Bronchial epithelial cell (primary cell): Measurements from ENCODE around the gene ATP6V0D1. TPM values are rescaled to one million over a fixed set of nuclear protein-coding genes. Genes with fewer than 3 reads are reported as not detected.
"Not testable (repeated sequence)": the region's sequence is repeated elsewhere in the genome, so short reads cannot be mapped to it uniquely, and the experiment has no call there.

Experiments
- DNase-seq: peaks from one replicate; pipeline ENCODE4 v3.0.0-alpha.2; 2010; ENCODE audit warnings: low read depth
- FAIRE-seq: peaks from 2 replicates; lab custom pipeline; 2011; peaks lifted over from hg19 to GRCh38; lab: Jason Lieb, UNC
- H3K27me3 ChIP-seq: 2 replicates; pipeline ENCODE4 v1.5.1; 2011; ENCODE audit warnings: low read length; ENCODE audit not compliant: control insufficient read depth, insufficient read depth
- H3K36me3 ChIP-seq: 2 replicates; pipeline ENCODE4 v1.5.1; 2011; ENCODE audit warnings: low read length; ENCODE audit not compliant: control insufficient read depth, insufficient read depth
- H3K4me3 ChIP-seq: 2 replicates; pipeline ENCODE4 v1.5.1; 2011; ENCODE audit warnings: mild to moderate bottlenecking, low read depth, low read length, control low read depth
- CTCF ChIP-seq: IDR thresholded peaks from 2 replicates; pipeline ENCODE4 v1.5.1; 2011; ENCODE audit warnings: mild to moderate bottlenecking, moderate library complexity, low read length, control low read depth, inconsistent platforms; ENCODE audit not compliant: insufficient read depth, severe bottlenecking
- total RNA-seq: library from RNA; depleted of rRNA; stranded (reverse); fragments of >200 nt; gene quantifications from 2 replicates; pipeline ENCODE4 v1.2.1, GENCODE V29; 2014

Gene ATP6V0D1
- total RNA-seq, 1 donor from 2014 or later = 78.2 TPM

- FAIRE-seq (no peak), DNase-seq (no peak)
- Histone ChIP-seq H3K27me3 (no peaks in the 10 kb centered on the region), H3K4me3 (no peak overlapping the region), H3K36me3 (no peaks in the 10 kb centered on the region)
- no peak for TF ChIP-seq CTCF
These were observed 37.7 kb upstream of the ATP6V0D1 start for GRCh38 chr16:67518676-67519075.

DNA sequence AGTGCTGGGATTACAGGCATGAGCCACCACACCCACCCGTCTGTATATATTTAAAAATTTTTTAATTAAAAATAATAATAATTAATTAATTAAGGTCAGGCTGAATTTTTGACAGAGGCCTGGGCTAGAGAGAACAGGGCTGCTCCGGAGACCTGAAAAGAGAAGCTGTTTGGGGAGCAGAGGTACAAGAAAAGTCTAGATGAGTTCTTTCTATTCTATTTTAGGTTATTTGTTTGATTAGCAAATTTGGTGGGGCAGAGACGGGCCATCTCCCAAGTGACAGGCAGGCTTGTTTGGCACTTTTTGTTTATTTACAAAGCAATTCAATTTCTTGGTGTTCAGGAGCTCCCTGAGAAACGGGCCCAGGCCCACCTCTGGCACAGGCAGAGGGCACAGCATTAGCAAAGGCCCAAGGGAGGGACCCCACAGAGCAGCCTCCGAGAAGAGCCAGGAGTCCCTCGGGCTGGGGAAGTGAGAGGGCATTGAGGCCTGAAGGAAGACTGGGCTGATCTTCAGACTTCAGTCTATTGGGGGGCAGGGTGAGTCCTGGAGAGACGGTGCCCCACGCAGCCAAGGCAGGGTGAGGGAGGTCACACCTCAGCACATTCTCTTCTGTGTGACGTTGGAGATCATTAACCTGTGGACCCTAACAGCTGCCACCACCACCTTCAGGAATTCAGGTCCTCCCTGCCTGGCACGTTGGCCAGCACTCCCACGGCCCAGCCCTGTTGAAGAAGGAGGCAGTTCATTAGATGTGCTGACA lies 36.9 kb upstream of the ATP6V0D1 start:
- no peak for TF ChIP-seq CTCF
- H3K36me3 ChIP-seq = no peaks in the 10 kb centered on the region
- H3K4me3 ChIP-seq = no peak overlapping the region
- FAIRE-seq (no peak), DNase-seq (no peak)
- no peaks in the 10 kb centered on the region for H3K27me3 ChIP-seq

DNA sequence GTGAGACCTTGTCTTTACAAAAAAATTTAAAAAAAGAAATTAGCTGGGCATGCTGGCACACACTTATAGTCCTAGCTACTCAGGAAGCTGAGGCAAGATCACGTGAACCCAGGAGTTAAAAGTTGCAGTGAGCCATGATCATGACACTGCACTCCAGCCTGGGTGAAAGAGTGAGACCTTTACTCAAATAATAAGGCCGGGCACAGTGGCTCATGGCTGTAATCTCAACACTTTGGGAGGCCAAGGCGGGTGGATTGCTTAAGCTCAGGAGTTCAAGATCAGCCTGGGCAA lies 36.1 kb upstream of the ATP6V0D1 start:
- no peaks in the 10 kb centered on the region for H3K27me3 ChIP-seq
- no peaks in the 10 kb centered on the region for H3K36me3 ChIP-seq
- no peak for TF ChIP-seq CTCF
- DNase-seq (no peak), FAIRE-seq (no peak)
- no peak overlapping the region for H3K4me3 ChIP-seq

DNA sequence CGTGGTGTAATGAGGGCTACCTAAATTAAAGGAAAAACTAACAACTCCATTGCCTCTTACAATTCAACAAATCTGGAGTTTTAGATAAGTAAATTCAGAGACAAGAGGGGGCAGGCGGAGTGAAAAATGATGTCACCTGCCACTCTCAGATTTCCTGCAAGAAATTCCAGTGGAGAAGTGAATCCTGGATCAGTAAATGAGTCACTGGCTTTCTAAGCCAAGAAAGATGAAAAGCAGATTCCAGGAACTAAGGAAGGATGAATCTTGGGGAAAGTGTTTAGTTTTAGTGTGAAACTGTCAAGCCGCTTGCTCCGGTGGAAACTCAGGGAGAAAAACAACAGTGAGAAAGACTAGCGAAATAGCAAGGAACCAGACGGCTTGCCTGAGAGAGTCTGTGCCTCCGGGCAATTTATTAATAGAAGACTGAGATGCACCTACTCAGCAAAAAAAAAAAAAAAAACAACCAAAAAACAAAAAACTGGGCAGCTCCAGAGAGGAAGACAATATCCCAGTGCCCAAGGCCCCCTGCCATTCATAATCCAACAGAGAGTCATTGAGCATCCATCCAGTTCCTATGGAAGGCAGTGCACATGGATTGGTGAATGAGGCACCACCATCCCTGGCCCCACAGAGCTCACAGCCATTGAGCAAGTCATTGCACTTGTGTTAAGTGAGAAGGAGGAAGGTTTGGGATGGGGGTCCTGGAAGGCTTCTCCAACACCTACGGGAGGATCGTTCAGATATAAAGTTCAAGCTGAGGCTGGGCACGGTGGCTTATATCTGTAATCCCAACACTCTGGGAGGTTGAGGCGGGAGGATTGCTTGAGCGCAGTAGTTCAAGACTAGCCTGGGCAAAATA lies 35.6 kb upstream of the ATP6V0D1 start:
- DNase-seq = peak; percentile 74
- no peak for TF ChIP-seq CTCF

DNA sequence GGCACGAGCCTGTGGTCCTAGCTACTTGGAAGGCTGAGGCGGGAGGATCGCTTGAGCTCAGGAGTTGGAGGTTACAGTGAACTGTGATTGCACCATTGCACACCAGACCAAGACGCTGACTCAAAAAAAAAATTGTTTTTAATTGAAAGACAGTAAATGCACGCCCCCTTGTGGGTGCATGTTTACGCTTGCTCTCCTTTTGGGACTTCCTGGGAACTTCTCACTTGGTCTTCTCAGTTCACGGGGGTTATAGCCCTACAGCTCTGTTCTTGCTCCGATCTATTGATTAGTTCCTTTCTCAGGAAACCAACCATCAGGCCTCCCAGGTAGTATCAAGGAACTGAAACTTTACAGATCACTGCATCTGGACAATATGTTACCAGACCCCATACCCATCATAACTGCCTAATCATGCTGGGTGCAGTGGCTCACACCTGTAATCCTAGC lies 33.4 kb upstream of the ATP6V0D1 start:
- TF ChIP-seq CTCF = peak; percentile 81
- peak; percentile 77 for DNase-seq
- no peak for FAIRE-seq

More for the DNA sequence above, 35.6 kb upstream of the ATP6V0D1 start:
- Histone ChIP-seq H3K4me3 (no peak overlapping the region), H3K27me3 (no peaks in the 10 kb centered on the region), H3K36me3 (no peaks in the 10 kb centered on the region)
- no peak for FAIRE-seq

GRCh38 chr16:67513892-67514291 lies 32.9 kb upstream of the ATP6V0D1 start:
- H3K4me3 ChIP-seq, H3K27me3 ChIP-seq, H3K36me3 ChIP-seq, DNase-seq, FAIRE-seq: not testable (repeated sequence)

More for the DNA sequence above, 33.4 kb upstream of the ATP6V0D1 start:
- Histone ChIP-seq H3K27me3 (no peaks in the 10 kb centered on the region), H3K4me3 (no peak overlapping the region), H3K36me3 (no peaks in the 10 kb centered on the region)
